NT2/D1 (cell line): ENCODE data around the gene TTC9C.

ENCODE experiments used
- SUZ12 ChIP-seq: IDR thresholded peaks from 2 replicates; pipeline ENCODE4 v1.6.1; 2011; ENCODE audit not compliant: insufficient read length, insufficient read depth; ENCODE audit errors: extremely low read depth
- YY1 ChIP-seq: IDR thresholded peaks from 2 replicates; pipeline ENCODE4 v1.6.1; 2011; ENCODE audit not compliant: insufficient read length, insufficient read depth
- ZNF274 ChIP-seq: IDR thresholded peaks from 2 replicates; pipeline ENCODE4 v1.6.1; 2011; ENCODE audit warnings: mild to moderate bottlenecking, low read depth, low read length

- TF ChIP-seq ZNF274 (no peak), YY1 (no peak), SUZ12 (no peak)
These were observed 8.9 kb downstream of the TTC9C start for GRCh38 chr11:62737196-62737595.
